ENCODE results near the gene CFAP100.

The CFAP100 gene

GRCh38 chr3:126480861-126481260 is 86.2 kb downstream of the CFAP100 start:
- no peak for DNase-seq (ENCODE audit: low spot score)

DNA sequence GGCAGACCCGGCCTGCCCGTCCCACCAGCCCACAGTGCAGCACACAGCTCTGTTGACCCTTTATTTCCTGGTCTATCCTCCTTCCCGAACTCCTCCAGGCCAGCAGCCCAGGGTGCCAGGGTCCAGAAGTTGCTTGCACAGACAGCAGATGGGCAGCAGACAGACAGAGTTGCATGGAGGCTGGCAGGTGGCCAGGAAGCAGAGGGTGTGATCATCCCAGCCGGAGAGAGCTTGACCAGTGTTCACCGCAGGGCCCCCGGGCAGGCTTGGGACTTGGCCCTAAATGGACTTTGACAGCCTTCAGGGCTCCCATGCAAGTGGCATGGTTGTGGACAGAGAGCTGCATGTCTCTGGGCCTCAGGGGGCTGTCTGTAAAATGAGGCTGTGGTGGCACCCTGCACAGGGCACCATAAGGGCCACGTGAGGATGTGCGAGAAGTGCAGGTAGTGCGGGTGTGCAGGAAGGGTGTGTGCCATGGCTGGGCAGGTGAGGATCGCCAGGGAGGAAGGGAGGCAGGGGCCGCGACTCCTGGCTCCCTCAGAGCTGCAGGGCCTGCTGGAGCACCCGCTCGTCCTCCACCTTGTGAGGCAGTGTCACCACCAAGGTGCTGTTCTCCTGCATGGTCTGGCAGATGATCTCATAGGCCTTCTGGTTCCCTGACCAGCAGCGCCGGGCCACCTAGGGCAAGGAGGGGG is 87.2 kb downstream of the CFAP100 start:
- no peak for DNase-seq (ENCODE audit: low spot score)

GRCh38 chr3:126482503-126483255 is 88.0 kb downstream of the CFAP100 start:
- no peak for DNase-seq (ENCODE audit: low spot score)

DNA sequence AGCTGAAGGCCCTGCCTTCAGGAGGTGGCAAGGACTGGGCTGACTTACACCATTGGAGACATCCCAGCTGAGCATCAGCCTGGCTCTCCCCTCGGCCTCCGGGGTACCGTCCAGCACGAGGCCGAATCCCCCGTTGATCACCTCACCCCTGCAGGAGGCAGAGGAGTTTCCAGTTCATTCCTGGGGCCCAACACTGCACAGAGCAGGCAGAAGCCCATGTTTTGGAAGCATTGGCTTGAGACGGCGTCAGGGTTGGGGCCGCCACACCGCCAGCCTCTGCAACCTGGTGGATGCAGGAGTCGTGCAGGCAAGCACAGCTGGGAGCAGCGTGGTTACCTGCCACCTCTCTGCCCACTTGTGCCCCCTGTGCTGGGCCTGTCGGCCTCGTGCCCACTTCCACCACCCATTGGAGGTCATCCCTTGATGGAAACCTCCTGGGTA is 88.6 kb downstream of the CFAP100 start:
- DNase-seq (ENCODE audit: low spot score), result no peak

DNA sequence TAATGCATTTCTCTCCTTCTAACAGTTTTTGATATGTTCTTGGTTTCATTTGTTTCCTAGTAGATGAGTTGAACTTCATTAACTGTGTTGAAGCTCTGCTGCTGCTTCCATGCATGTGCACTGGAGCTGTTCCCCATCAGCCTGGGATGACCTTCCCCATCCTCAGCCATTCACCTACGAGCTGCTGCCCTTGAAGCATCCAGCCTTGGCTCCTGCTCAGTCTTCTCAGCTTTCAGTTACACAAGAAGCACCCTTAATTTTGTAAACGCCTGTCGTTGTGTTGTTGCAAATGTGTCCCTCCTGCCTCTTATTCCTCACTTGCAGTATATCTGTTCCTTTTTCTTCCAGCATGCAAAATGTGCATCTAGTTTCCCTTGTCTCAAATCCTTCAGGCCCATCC is 89.4 kb downstream of the CFAP100 start:
- DNase-seq (ENCODE audit: low spot score), result no peak

DNA sequence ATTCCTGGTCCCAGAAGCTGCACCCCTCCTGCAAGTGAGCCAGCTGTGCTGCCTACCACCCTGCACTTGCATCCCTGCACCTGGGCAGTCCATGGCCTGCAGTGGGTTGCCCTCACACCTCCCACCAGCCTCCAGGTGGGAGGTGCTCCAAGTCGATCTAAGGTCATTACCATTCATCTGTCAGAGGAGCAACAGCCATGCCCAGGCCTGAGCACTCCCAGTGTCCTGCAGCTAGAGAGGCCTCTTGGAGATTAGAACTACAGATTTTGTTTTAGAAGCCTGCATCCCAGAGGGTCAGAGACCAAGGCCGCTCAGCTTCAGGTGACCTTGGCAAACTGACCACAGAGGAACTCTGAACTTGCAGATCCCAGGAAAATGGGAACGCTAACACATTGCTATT is 90.0 kb downstream of the CFAP100 start:
- DNase-seq (ENCODE audit: low spot score), result no peak

DNA sequence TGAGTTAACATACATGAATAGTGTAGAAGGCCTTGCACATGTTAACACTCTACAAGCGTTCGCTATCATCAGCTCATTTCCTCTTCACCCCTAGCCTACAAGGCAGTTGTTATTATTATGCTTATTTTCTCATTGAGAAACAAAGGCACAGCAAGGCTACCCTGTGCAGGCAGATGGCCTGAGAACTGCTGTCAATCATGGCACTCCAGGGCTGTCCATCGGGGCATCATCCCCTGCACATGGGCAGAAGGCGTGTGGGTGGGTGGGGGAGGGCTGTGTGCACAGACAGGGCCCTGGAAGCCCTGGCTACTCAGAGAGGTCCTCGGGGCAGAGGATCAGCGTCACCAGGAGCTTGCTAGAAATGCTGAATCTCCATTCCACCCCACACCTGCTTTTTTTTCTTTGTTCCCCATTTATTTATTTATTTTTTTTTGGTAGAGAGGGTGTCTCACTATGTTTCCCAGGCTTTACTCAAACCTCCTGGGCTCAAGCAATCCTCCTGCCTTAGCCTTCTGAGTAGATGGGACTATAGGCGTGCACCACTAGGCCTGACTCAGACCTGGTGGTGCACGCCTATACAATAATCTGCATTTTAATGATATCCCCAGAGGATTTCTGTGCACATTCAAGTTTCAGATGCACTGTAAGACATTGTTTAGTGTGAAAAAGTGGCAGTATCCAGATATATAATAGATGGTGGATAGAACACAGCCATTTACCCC is 90.6 kb downstream of the CFAP100 start:
- no peak for DNase-seq (ENCODE audit: low spot score)

DNA sequence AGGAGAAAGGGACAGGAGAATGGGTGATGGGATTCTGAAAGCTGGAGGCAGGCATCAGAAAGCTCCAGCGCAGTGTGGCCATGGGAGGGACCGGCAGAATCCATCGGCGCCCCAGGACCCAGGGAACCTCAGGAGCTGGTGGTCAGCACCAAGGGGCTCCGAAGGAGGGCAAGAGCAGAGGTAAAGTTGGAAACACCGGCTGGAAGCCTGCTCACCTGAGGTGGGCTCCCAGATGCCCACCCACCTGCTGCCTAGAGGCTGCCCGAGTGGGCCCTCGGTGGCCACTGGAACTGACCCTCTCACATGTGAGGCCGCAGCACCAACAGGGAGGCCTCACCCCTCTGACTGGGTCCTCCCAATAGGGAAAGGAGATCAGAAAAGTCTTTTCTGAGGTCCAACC is 91.2 kb downstream of the CFAP100 start:
- no peak for DNase-seq (ENCODE audit: low spot score)
